GM18861 (cell line): ENCODE measurements around the gene HSDL1.

Experiments used
- ATAC-seq: cut with Tn5 transposase; IDR thresholded peaks from one replicate; pipeline ENCODE4 v1.9.1; 2021; ENCODE audit not compliant: unreplicated experiment

HSDL1 gene

DNA sequence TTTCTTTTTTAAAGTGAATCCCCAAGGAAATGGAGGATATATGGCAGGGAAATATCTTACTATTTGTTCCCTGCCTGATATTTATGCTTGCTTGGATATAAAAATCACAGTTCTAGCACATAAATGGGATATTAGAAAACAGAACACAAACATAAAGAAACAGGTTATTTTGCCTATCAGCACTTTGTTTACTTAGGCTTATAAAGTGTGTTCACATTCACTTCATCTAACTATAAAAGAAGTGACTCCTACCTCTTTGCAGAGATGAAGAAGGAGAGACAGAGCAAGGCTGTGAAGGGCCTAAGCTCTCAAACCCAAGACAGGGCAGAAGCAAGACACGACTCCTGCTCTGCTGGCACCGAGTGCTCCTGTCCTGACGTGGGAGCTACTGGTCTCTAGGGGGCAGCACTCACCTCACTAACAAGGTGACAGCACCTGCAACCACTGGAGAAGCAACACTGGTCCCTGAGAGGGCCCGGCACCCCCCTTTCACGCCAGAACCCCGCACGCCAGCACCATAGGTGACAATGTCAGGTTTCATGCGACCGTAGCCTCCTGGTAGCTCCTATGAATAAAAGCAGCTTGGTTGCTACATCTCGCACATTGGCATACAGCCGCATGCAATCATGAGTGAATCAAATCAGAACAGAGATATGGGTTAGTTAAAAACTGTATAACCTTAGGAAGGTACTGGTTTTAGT lies 60.3 kb downstream of the HSDL1 start:
- ATAC-seq: no peak

DNA sequence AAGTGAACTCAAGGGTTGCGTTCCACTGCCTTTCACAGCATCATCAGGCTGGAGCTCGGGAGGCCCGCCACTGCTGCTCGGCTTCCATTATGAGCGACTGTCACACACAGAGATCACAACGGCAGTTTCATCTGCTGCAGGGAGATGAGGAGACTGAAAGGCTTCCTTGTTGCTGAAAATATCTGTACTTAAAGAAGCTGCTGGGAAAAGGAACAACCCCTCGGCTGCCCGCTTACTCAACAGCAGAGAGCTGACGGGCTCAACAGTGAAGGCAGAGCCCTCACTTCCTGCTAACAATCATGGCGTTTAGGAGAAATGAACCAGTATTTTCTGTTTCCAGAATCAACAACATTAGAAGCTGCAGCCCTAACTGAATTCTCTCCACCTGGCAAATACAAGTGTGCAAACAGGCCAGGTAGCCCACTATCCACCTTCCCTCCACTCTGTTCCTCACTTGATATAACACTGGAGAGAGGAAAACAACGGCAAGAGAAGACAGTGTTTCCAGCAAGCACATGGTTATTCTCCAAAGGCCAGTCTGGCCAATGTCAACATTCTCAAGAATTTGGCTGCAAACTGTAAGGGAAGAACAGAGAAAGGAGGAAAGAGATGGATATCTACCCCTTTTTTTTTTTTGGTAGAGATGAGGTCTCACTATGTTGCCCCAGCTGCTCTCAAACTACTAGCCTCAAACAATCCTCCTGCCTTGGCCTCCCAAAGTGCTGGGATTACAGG lies 62.0 kb downstream of the HSDL1 start:
- ATAC-seq: no peak

DNA sequence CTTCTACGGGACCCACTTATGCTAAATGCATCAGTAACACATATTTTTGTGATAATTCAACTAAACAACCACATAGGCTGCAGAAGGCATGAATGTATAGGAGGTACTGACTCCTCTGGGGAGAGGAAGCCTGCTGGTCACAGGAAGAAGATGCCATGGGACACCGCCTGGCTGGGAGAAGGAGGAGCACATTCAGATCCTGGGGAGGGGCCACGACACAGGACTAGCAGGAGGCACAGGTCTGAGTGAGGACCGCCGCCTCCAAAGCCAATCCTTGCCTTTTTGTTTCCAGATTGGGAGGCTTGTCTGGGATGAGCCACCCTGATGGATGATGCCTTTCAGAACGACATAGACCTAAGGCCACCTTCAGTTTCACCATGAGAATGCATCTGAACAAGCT lies 62.9 kb downstream of the HSDL1 start:
- ATAC-seq: no peak

DNA sequence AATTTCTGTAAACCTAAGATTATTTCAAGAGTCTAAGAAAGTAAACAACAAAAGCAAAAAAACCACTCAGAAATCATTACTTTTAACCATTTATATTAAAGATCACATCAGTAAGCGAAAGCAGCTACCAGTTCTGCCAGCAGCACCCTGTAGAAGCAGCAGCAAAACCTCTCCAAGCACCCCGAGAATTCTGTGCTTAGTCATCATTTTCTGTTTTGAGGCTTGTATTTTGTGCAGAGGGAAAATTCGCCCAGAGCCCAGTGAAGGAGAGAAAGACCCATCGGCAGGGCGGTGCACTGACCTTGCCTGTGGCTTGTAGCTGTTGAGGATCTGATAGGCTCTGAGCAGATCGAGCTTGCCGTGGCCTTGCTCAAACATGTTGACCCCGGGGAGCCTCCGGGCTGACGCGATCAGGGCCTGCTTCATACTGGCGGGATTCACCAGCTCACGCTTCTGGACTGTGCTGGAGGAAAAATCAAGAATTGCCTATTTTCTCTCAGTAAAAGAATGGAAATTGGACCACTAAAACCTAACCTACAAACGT lies 63.5 kb downstream of the HSDL1 start:
- ATAC-seq: no peak

GRCh38 chr16:84080813-84081212 lies 64.2 kb downstream of the HSDL1 start:
- ATAC-seq: no peak

DNA sequence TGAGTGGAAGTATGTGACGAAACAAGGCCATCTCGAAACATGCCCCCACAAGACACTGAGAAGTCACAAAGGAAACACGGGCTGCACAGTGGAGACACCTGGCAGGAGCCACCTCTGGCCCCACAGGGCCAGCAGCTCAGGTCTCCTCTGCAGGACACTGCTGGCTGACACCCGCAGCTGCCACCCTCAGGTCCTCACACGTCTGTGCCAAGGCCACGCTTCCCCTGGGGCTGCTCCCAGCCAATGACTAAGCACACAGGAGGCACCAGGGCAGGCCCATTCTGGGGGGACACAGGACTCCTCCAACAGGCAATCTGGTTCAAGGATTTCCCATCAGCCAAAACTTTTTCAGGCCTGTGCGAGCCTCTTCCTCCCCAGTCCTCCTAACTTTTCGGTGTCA lies 64.6 kb downstream of the HSDL1 start:
- no peak for ATAC-seq

GRCh38 chr16:84079664-84080063 lies 65.3 kb downstream of the HSDL1 start:
- ATAC-seq: no peak

GRCh38 chr16:84075376-84075775 lies 69.6 kb downstream of the HSDL1 start:
- no peak for ATAC-seq

DNA sequence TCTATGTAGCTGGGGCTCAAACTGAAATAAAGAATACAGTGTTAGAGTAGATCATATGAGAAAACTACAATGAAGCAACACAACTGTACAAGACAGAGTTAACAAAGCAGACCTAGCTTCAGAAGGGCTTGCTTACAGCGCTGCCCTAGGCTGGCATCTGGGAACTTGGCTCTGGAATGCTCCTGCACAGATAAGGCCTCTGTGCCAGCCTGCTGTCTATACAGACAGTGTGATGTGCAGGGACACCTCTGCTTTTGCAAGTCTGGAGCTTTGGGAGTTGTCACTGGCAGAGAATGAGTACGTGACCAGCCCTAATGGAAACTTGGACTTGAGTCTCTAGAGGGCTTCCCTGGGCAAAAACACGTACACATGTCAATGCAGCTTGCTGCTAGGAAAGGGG lies 70.3 kb downstream of the HSDL1 start:
- ATAC-seq: no peak
